Motor neuron (in vitro differentiated cells): ENCODE results near the gene DCTPP1. TPM values are rescaled to one million over a fixed set of nuclear protein-coding genes. Genes with fewer than 3 reads are reported as not detected.
A peak's percentile ranks its signal among the peaks of the same experiment; 100 is the strongest.

Experiments used
- ATAC-seq, 8 experiments: fragments of 200-7000 bp; cut with Tn5 transposase; replicated peaks in 6 of 8; 2 replicates each; pipeline ENCODE4 v1.8.0; 2021; ENCODE audit warnings: mild to moderate bottlenecking in 8 of 8, moderate library complexity in 8 of 8
- H3K27ac ChIP-seq, 2 donors: fragments of 250-450 bp; sonication (Bioruptor Pico); 2 replicates each; pipeline ENCODE4 v1.9.0; 2021; ENCODE audit warnings: antibody characterized with exemption in 2 of 2, mild to moderate bottlenecking in 2 of 2, moderate library complexity in 1 of 2
- H3K4me1 ChIP-seq, 2 donors: fragments of 250-450 bp; sonication (Bioruptor Pico); replicated peaks in 1 of 2; 2 replicates each; pipeline ENCODE4 v1.6.1; 2021; ENCODE audit warnings: antibody characterized with exemption in 2 of 2, mild to moderate bottlenecking in 2 of 2, moderate library complexity in 1 of 2
- H3K4me3 ChIP-seq, 5 donors: fragments of 250-450 bp; sonication (Bioruptor Pico); 2 replicates each; pipeline ENCODE4 v1.9.0; 2021; ENCODE audit warnings: antibody characterized with exemption in 5 of 5, mild to moderate bottlenecking in 5 of 5, moderate library complexity in 4 of 5
- WGBS, 10 experiments: fragments of 450-650 bp; shearing (Covaris generic); methylation state at CpG; one replicate each; pipeline ENCODE4 v1.0.0; 2022; 5-methylcytosine and 5-hydroxymethylcytosine counted together
- in situ Hi-C, 9 experiments: fragments of 400-800 bp; cut with MboI; loops; one replicate each; pipeline ENCODE4 v1.15.0; 2021; ENCODE audit warnings: low sequenced_read_pairs in 9 of 9, low pct_unique_long_range_greater_than_20kb in 2 of 9; ENCODE audit not compliant: unreplicated experiment in 9 of 9
- total RNA-seq, 8 experiments: library from RNA; unstranded; fragments of 300-600 nt; gene quantifications; 2 replicates each; pipeline versions ENCODE4 v1.2.3 to v1.2.4, GENCODE V29; 2022

The DCTPP1 gene
- total RNA-seq, 8 experiments from 2014 or later: 16.4 to 50.9 (median 26.7) TPM

DNA sequence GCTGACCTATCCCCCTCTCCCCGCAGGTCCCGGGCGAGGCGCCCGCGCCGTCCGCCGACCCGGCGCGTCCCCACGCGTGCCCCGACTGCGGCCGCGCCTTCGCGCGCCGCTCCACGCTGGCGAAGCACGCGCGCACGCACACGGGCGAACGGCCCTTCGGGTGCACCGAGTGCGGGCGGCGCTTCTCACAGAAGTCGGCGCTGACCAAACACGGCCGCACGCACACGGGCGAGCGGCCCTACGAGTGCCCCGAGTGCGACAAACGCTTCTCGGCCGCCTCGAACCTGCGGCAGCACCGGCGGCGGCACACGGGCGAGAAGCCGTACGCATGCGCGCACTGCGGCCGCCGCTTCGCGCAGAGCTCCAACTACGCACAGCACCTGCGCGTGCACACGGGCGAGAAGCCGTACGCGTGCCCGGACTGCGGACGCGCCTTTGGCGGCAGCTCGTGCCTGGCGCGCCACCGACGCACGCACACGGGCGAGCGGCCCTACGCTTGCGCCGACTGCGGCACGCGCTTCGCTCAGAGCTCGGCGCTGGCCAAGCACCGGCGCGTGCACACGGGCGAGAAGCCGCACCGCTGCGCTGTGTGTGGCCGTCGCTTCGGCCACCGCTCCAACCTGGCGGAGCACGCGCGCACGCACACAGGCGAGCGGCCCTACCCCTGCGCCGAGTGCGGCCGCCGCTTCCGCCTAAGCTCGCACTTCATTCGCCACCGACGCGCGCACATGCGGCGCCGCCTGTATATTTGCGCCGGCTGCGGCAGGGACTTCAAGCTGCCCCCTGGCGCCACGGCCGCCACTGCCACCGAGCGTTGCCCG is 12.1 kb downstream of the DCTPP1 start:
- WGBS, 10 experiments: 0 to 5% (median 1%) methylated on average over 6 to 33 of the region's 140 CpGs; no CpG with 5 or more reads in 5 of the 10 experiments
- Histone ChIP-seq H3K4me3 (peak overlapping the region; percentile 33 to 41 (median 40)), H3K4me1 (peaks cover 5 to 21% of the 10 kb centered on the region in 2 donors), H3K27ac (peak overlapping the region; percentile 78 to 83)
- in situ Hi-C loops: loop anchor here in 3 of 9 experiments (25.0 kb wide), 2 partner anchors 305 to 330 kb away; partner anchors contain the start of genes PPP4C (in 2 of the 3), TBX6 (in 2 of the 3), YPEL3 (in 2 of the 3) and GDPD3 (in 1 of the 3)
- peak; percentile 90 to 96 (median 94) for ATAC-seq

DNA sequence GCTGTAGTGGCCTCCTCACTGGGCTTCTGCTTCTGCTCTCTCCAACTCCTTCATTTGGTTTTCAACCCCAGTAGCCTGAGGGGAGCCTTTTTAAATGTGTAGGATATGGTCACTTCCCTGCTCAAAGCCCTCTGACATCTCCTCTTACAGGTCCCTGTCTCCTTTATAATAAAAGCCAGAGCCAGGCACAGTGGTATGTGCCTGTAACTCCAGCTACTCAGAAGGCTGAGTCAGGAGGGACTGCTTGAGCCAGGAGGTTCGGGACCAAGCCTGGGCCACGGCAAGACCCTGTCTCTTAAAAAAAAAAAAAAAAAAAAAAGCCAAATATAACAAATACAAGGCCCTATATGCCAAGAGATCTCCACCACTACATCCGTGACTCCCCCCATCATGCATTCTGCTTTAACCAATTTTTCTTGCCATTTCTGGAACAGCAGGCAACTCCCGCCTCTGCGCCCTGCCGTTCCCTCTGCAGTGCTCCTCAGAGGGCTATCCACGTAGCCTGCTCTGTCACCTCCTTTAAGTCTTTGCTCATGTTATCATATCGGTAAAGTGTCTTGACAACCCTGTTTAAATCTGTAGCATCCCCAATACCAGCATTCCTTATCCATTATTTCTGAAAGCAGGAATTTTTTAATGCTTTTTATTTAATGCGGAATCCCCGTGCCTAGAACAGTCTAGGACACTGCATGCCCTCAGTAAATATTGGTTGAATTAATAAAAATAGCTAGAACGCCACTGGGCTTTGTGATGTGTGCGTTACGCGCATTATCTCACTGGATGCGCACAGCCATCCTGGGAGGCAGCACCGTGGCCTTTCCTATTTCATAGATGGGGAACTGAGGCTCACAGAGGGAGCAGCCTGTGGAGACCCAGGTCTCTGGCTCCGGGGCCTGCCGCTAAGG is 13.0 kb downstream of the DCTPP1 start:
- in situ Hi-C loops: loop anchor here in 3 of 9 experiments (25.0 kb wide), 2 partner anchors 305 to 330 kb away; partner anchors contain the start of genes PPP4C (in 2 of the 3), TBX6 (in 2 of the 3), YPEL3 (in 2 of the 3) and GDPD3 (in 1 of the 3)
- peak in 1 of 8 experiments; percentile 7 for ATAC-seq

DNA sequence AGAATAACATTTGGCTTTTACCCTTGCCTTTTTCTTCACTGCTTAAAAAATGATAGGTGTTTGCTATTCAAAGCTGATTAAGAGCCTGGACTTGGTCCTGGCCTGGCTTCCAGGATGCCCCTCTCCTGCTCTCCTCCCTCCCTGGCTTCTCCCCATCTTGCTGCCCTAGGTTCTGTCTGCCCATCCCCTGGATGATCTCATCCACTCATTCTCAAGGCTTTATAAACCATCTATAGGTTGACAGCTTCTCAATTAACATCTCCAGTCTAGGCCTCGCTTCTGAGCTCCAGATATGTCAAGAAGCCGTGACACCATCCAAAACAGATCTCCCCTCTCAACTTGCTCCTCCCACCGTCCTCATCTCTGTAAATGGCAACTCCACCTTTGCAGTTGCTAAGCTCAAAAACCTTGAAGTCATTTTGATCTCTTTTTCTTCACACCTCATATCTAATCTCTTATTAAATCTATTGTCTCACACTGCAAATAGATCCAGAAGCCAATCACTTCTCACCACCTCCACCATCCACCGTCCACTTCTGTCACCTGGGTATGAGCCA is 13.7 kb downstream of the DCTPP1 start:
- Histone ChIP-seq H3K27ac (no peak overlapping the region), H3K4me3 (no peak overlapping the region), H3K4me1 (peaks cover 5 to 21% of the 10 kb centered on the region in 2 donors)
- in situ Hi-C loops: loop anchor here in 3 of 9 experiments (25.0 kb wide), 2 partner anchors 304 to 329 kb away; partner anchors contain the start of genes PPP4C (in 2 of the 3), TBX6 (in 2 of the 3), YPEL3 (in 2 of the 3) and GDPD3 (in 1 of the 3)
- ATAC-seq: no peak
- 20 to 100% (median 90%) methylated on average over 1 to 4 of the region's 4 CpGs; no CpG with 5 or more reads in 1 of the 10 experiments for WGBS, 10 experiments

More for the DNA sequence above, 13.0 kb downstream of the DCTPP1 start:
- Histone ChIP-seq H3K4me1 (peaks cover 5 to 21% of the 10 kb centered on the region in 2 donors), H3K4me3 (peak overlapping the region; percentile 33 to 41 (median 40)), H3K27ac (peak overlapping the region; percentile 78 to 83)
- 64 to 95% (median 81%) methylated on average over 1 to 12 of the region's 18 CpGs for WGBS, 10 experiments

- no peak overlapping the region for H3K4me3 ChIP-seq
- no peak overlapping the region for H3K27ac ChIP-seq
- 90 to 100% (median 97%) methylated on average over 2 to 3 of the region's 5 CpGs; no CpG with 5 or more reads in 4 of the 10 experiments for WGBS, 10 experiments
- peaks cover 11 to 23% of the 10 kb centered on the region in 2 donors for H3K4me1 ChIP-seq
- in situ Hi-C loops: loop anchor here in 3 of 9 experiments (25.0 kb wide), 2 partner anchors 302 to 327 kb away; partner anchors contain the start of genes PPP4C (in 2 of the 3), TBX6 (in 2 of the 3), YPEL3 (in 2 of the 3) and GDPD3 (in 1 of the 3)
- no peak for ATAC-seq
Measured at GRCh38 chr16:30414159-30414558, 15.7 kb downstream of the DCTPP1 start.

- H3K27ac ChIP-seq: no peak overlapping the region
- H3K4me1 ChIP-seq: peaks cover 11 to 19% of the 10 kb centered on the region in 2 donors
- H3K4me3 ChIP-seq: no peak overlapping the region
- no peak for ATAC-seq
- WGBS, 10 experiments: 63 to 100% (median 93%) methylated on average over 1 to 6 of the region's 6 CpGs
- in situ Hi-C loops: loop anchor here in 3 of 9 experiments (25.0 kb wide), 2 partner anchors 301 to 326 kb away; partner anchors contain the start of genes PPP4C (in 2 of the 3), TBX6 (in 2 of the 3), YPEL3 (in 2 of the 3) and GDPD3 (in 1 of the 3)
Measured at GRCh38 chr16:30413112-30413806, 16.6 kb downstream of the DCTPP1 start.

GRCh38 chr16:30409125-30410060 is 20.4 kb downstream of the DCTPP1 start:
- in situ Hi-C loops: loop anchor here in 3 of 9 experiments (25.0 kb wide), 2 partner anchors 297 to 322 kb away; partner anchors contain the start of genes PPP4C (in 2 of the 3), TBX6 (in 2 of the 3), YPEL3 (in 2 of the 3) and GDPD3 (in 1 of the 3)
- Histone ChIP-seq H3K4me3 (peak overlapping the region in 1 of 5 donors; percentile 0), H3K4me1 (peaks cover 6 to 9% of the 10 kb centered on the region in 2 donors), H3K27ac (peak overlapping the region in 1 of 2 donors; percentile 3)
- WGBS, 10 experiments: 48 to 100% (median 70%) methylated on average over 2 to 11 of the region's 15 CpGs; no CpG with 5 or more reads in 2 of the 10 experiments
- peak; percentile 43 to 69 (median 68) for ATAC-seq

- Histone ChIP-seq H3K4me1 (peaks cover 6 to 9% of the 10 kb centered on the region in 2 donors), H3K27ac (no peak overlapping the region), H3K4me3 (peak overlapping the region; percentile 49 to 68 (median 60))
- ATAC-seq: peak in 6 of 8 experiments; percentile 17 to 47 (median 38)
- in situ Hi-C loops: loop anchor here in 3 of 9 experiments (25.0 kb wide), 2 partner anchors 296 to 321 kb away; partner anchors contain the start of genes PPP4C (in 2 of the 3), TBX6 (in 2 of the 3), YPEL3 (in 2 of the 3) and GDPD3 (in 1 of the 3)
- WGBS, 10 experiments: 28 to 70% (median 63%) methylated on average over 1 to 2 of the region's 19 CpGs; no CpG with 5 or more reads in 4 of the 10 experiments
Measured at GRCh38 chr16:30407804-30408534, 21.9 kb downstream of the DCTPP1 start.

GRCh38 chr16:30407102-30407803 is 22.6 kb downstream of the DCTPP1 start, which contains the start of gene ZNF771:
Gene ZNF771, plus strand, starts transcription at chr16:30407606. Its CDS starts 448 bp downstream, at chr16:30408054.
- ATAC-seq: peak; percentile 88 to 92 (median 91)
- in situ Hi-C loops: loop anchor here in 3 of 9 experiments (25.0 kb wide), 2 partner anchors 295 to 320 kb away; partner anchors contain the start of genes PPP4C (in 2 of the 3), TBX6 (in 2 of the 3), YPEL3 (in 2 of the 3) and GDPD3 (in 1 of the 3)
- 0 to 17% (median 3%) methylated on average over 2 to 14 of the region's 65 CpGs; no CpG with 5 or more reads in 4 of the 10 experiments for WGBS, 10 experiments
- Histone ChIP-seq H3K4me3 (peak within 1 kb of the TSS; percentile 49 to 68 (median 60)), H3K27ac (no peak within 1 kb of the TSS), H3K4me1 (peaks cover 6 to 9% of the 10 kb centered on the region in 2 donors)

DNA sequence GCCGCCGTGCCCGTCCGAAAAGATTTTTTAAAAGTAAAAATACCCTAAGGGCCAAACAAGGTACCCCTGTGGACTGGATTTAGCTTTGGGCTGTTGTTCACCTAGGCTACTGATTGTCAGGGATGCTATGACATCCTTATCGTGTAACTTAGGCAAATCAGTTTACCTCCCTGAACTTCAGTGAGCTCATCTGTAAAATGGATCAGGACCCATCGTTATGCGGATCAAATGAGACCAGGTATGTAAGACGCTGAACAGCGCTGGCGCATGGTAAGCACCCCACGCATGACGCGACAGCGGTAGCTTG is 23.1 kb downstream of the DCTPP1 start:
- H3K4me1 ChIP-seq: peaks cover 6 to 9% of the 10 kb centered on the region in 2 donors
- ATAC-seq: no peak
- peak overlapping the region; percentile 49 to 68 (median 60) for H3K4me3 ChIP-seq
- in situ Hi-C loops: loop anchor here in 3 of 9 experiments (25.0 kb wide), 2 partner anchors 294 to 319 kb away; partner anchors contain the start of genes PPP4C (in 2 of the 3), TBX6 (in 2 of the 3), YPEL3 (in 2 of the 3) and GDPD3 (in 1 of the 3)
- 27 to 63% (median 31%) methylated on average over 3 to 11 of the region's 14 CpGs; no CpG with 5 or more reads in 3 of the 10 experiments for WGBS, 10 experiments
- H3K27ac ChIP-seq: no peak overlapping the region
